CD1c-positive myeloid dendritic cell (primary cell): Measurements from ENCODE around the gene CENPC.
"Not testable (repeated sequence)": the region's sequence is repeated elsewhere in the genome, so short reads cannot be mapped to it uniquely, and the experiment has no call there.

Source experiments
- DNase-seq: peaks from one replicate; pipeline ENCODE4 v3.0.0-alpha.2; 2016; ENCODE audit errors: extremely low spot score

CENPC gene

DNA sequence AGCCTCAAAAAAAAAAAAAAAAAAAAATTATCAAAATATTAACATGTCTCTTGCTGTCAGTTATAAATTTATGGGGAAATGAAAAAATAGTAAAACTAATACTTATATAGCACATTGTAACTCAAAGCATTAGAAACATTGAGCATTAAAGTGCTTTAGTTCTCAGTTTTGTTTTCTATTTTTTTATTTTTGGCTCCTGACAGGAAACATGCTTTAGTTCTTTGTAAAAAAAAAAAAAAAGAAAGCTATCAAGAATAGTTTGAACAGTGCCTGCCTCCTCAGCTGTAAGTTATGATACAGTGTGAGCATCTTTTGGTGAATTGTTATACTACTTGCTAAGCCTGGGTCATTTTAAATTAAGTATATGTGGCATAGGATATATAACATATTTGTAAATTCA lies 5.1 kb upstream of the CENPC start:
- DNase-seq = no peak

DNA sequence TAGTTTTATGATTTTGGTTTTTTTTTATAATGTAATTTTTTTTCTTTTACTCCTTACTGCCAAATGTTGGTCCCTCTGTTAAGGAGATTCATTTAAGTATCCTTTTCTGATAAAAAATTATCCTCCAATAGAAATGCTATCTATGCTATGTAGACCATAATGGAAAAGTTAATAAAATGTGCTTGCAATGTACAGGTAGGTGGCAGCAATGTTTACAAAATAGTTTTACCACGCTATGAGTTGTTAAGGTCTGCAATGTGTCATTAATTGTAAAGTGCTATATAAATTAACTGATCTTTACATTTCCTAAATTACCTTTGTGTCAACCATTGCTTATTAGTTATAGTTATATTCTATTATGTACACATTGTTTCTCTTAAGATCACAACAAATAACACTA lies 3.8 kb upstream of the CENPC start:
- DNase-seq = peak; percentile 44

DNA sequence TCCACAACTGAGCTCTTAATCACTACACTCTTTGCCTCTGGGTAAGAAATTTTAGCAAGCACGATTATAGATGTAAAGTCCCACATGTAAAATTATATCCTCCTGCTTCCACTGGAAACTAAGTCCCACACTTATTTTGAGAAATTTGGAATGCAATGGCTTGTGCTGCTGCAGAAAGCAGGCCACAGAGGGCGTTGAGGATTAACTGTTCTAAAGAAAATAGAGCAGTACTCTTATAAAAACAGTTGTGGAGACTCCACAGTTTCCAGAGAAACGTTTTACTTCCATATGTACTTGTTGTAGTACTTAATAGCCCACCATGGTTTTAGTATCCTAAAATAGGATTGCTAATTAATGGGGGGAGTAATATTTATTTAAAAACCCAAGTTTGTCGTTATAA lies 1.7 kb upstream of the CENPC start:
- DNase-seq = no peak

DNA sequence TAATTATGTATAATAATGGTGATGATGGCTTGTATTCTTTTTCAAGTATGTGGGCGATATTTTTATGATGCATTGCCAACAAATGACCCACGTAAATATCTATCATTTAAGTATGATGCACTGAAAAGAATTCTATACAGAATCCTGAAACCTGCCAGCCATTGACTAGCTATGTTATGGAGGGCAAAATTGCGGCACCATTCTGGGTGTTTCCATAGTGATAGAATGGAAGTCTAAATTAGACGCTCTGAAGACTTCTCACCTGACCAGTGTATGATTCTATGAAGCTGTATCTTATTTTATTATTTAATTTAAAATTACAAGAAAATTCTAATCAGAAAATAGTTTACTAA lies 677 bp upstream of the CENPC start:
- DNase-seq = no peak

DNA sequence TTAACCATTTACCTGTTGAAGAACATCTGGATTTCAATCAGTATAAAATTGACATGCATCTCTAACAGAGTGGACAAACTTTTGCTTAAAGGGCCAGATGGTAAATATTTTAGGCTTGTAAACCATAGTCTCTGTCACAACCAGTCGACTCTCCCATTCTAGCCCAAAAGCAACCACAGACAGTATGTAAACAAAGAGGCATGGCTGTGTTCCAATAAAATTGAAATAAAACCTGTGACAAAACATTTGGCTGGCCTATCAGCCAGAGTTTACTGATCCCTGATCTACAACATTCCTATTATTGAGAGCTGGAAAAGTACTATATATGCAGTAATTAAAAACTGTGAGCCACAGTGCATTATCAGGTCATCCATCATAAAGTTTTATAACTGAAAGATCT lies 3.2 kb downstream of the CENPC start:
- DNase-seq = no peak

DNA sequence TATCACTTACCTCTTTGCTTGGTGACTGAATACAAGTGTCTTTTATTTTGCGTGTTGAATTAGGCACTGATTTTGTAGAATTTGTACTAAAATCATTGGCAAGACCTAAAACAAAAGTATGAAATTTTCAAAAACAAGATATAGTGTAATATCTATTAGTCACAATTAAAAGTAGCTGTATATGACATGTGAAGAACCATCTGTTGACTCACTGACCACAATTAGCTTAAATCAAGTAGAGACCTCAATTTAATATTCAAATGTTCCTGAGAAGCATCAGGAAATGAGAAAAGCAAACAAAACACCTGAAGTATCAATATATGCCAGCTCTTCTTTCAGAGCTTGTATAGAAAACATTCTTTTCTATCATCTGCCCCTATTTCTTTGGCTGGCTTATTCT lies 5.5 kb downstream of the CENPC start:
- no peak for DNase-seq

DNA sequence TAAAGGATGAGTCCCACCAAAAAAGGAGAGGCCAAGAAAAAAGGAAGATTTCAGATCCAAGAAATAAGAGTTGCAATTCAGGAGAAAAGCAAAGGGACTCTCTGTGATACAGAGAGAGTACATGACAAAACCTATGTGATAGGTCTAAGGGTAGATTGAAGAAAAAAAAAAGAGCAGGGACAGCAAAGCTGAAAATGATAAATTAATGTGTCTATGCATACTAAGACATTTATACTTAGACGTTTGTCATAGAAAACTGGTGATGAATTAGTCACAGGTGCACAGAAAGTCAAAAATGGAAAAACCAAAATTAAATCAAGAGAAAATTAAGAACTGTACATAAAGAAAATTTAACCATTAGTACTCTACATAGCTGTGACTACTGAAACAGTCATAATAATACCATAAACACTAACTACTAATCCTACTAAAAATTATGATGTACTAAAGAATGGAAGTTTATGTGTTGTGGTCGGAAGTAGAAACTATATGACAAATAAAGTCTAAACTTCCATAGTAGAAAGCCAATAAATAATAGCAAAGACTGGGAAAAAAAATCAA lies 9.9 kb downstream of the CENPC start:
- no peak for DNase-seq

DNA sequence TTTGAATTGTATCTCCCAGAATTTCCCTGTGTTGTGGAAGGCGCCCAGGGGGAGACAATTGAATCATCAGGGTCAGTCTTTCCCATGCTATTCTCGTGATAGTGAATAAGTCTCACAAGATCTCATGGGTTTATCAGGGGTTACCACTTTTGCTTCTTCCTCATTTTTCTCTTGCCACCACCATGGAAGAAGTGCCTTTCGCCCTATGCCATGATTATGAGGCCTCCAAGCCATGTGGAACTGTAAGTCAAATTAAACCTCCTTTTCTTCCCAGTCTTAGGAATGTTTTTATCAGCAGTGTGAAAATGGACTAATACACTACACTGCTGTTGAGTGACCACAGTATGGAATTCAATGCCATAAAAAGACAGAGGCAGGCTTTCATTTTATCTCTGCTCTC lies 12.2 kb downstream of the CENPC start:
- DNase-seq = no peak

DNA sequence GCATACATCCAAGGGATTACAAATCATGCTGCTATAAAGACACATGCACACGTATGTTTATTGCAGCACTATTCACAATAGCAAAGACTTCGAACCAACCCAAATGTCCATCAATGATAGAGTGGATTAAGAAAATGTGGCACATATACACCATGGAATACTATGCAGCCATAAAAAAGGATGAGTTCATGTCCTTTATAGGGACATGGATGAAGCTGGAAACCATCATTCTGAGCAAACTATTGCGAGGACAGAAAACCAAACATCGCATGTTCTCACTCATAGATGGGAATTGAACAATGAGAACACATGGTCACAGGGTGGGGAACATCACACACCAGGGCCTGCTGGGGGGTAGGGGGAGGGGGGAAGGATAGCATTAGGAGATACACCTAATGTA lies 12.9 kb downstream of the CENPC start:
- not testable (repeated sequence) for DNase-seq

DNA sequence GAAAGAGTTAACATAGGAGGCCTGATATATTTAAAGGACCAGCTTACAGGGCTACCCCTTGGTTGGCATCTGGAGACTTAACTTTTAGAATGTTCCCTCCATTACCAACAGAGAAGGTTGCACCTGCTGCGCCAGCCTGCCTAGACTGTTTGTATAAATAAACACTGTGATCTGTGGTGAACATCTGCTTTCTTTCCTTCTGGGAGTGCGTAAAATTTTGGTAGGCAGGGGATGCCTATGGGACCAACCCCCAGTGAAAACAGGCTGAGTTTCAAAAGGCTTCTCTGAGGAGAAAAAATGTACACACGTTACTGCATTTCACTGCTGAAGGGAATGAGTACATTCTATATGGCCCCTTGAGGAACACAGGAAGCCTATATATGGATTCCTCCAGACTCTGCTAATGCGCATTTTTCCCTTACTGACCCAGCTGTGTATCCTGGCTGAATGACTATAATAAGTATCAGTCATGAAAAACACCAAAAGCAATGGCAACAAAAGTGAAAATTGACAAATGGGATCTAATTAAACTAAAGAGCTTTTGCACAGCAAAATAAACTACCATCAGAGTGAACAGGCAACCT lies 13.8 kb downstream of the CENPC start:
- no peak for DNase-seq

DNA sequence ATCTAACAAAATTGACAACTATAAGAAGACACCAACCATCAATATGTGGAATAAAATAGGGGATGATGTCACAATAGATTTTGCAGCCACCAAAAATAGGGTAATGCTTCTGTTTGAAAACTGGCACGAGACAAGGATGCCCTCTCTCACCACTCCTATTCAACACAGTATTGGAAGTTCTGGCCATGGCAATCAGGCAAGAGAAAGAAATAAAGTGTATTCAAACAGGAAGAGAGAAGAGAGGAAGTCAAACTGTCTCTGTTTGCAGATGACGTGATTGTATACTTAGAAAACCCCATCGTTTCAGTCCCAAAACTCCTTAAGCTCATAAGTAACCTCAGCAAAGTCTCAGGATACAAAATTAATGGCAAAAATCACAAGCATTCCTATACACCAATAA lies 21.2 kb downstream of the CENPC start:
- not testable (repeated sequence) for DNase-seq

DNA sequence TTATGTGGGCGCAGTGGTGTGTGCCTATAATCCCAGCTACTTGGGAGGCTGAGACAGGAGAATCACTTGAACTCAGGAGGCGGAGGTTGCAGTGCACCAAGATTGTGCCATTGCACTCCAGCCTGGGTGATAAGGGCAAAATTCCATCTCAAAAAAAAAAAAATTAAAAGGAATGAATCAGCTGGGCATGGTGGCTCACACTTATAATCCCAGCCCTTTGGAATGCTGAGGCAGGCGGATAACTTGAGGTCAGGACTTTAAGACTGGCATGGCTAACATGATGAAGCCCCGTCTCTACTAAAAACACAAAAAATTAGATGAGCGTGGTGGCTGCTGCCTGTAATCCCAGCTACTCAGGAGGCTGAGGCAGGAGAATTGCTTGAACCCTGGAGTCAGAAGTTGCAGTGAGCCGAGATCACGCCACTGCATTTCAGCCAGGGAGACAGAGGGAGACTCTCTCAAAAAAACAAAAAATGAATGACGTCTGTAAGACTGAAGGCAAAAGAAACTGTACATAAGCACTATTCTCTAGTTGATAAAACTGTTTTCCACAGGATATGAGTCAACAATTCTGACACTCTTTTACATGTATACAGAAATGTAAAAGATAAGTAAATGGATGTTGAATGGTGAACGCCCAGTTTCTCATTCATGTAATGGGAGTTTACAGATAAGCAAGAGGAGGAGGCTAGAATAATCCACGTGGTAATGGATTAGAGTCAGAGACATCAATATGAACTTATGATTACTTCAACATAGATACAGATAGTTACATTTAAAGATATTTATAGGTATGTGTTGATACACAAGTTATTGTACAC lies 22.2 kb downstream of the CENPC start:
- DNase-seq = no peak

DNA sequence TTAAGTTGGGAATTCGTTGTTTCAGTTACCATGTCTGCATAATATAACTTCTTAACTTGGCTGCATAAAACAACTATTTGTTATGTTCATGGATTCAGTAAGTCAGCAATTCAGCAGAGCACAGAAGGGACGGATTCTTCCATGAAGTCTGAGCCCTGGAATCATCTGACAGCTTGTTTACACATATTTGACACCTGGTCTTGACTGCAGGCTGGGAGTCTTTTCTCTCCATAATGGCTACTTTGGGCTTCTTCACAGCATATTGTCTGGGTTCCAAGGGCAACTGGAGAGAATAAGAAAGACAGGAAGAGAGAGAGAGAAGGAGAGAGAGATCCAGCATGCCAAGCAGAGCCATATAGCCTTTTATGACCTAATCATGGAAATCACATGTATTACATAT lies 23.1 kb downstream of the CENPC start:
- no peak for DNase-seq

DNA sequence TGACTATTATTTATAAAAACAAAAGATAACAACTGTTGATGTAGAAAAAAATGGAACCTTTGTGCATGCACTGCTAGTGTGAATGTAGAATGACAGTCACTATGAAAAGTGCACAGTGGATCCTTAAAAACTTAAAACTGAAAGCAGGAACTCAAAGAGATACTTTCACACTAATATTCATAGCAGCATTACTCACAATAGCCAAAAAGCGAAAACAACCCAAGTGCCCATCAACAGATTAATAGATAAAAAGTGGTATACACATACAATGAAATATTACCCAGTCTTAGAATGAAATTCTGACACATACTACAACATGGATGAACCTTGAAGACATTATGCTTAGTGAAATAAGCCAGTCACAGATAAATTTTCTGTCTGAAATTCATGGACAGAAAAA lies 23.8 kb downstream of the CENPC start:
- no peak for DNase-seq

DNA sequence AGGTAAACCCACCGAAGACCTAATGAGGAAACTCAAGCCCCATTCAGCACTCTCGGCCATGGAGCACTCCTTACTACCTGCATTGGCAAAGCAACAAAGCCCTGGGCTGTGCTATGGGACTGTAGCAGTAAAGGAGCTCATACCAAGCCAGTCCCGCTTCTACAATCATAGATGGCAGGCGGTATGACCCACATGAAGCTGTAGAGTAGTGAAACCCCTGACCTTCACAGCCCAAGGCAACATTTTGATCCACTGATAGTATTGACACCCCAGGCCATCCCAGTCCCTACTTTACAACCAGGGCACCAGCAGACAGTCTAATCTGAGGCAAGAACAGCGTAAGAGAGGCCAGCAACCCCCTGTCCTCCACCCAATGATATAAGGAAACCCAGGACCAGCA lies 25.2 kb downstream of the CENPC start:
- DNase-seq = no peak

DNA sequence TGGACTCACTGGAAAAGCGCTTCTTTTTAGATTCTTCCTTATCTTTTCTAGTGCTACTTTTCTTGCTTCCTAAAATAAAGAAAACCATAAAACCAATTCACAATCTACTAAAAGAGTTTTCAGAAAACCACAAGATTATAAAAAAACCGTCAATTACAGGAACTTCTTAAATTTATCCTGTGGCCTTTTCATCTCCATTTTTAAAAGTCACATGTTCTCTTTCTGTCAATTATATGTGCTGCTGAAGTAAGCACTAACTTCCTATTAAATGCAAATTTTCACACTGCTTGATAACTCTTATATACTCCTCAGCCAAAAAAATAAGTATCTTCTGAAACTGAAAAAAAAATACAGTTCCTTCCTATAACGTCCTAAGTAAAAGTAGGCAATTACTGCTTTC lies 32.8 kb downstream of the CENPC start:
- no peak for DNase-seq

DNA sequence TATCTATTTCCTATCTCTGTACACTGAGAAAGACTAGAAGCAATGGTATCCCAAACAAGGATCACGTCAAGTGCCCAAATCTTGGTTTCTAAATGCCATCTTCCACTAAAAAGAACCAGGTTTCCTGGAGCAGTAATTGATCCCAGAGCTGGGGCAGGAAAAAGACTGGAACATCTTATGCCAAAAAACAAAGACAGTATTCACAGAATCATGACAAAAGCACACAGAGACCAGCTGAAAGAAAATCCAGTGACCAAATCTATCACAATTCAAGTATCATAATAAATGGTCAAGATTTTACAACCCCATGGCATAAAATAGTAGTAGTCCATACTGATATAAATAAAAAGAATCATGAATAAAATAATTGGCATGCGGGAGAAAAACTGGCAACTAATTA lies 44.9 kb downstream of the CENPC start:
- DNase-seq = no peak

DNA sequence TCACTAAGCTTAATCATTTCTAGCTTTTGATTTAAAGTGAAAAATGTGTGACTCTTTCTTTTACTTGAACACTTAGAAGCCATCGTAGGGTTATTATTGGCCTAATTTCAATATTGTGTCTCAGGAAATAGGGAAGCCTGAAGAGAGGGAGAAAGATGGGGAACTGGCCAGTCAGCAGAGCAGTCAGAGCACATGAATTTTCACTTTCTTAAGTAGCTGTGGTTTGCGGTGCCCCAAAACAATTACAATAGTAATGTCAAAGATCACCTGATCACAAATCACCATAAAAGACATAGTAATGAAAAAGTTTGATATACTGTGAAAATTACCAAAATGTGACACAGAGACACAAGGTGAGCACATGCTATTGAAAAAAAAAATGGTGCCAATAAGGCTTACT lies 45.5 kb downstream of the CENPC start:
- DNase-seq = no peak

DNA sequence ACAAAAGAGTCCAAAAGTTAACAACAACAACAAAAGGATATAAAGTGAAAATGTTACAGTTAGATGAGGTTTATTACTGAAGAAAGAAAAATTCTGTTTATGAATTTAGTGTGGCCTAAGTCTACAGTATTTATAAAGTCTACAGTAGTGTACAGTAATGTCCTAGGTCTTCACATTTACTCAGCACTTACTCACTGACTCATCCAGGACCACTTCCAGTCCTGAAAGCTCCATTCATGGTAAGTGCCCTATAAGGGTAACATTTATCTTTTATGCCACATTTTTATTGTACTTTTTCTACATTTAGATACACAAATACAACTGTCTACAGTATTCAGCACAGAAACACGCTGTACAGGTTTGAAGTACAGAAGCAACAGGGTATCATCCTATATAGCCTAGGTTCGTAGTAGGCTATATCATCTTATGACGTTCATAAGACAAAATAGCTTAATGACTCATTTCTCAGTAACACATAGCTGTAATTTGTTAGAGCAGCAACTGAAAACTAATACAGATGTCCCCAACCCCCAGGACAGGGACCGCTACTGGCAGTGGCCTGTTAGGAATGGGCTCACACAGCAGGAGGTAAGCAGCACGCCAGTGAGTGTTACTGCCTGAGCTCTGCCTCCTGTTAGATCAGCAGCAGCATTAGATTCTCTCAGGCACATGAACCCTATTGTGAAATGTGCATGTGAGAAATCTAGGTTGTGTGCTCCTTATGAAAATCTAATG lies 61.3 kb downstream of the CENPC start:
- DNase-seq = no peak

DNA sequence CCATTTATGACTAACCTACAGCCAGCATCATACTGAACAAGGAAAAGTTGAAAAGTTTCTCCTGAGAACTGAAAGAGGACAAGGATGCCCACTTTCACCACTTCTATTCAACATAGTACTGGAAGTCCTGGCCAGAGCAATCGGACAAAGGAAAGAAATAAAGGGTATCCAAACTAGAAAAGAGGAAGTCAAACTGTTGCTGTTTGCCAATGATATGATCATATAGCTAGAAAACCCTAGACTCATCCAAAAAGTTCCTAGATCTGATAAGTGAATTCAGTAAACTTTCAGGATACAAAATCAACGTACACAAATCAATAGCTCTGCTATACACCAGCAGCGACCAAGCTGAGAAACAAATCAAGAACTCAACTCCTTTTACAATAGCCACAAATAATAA lies 64.5 kb downstream of the CENPC start:
- no peak for DNase-seq

DNA sequence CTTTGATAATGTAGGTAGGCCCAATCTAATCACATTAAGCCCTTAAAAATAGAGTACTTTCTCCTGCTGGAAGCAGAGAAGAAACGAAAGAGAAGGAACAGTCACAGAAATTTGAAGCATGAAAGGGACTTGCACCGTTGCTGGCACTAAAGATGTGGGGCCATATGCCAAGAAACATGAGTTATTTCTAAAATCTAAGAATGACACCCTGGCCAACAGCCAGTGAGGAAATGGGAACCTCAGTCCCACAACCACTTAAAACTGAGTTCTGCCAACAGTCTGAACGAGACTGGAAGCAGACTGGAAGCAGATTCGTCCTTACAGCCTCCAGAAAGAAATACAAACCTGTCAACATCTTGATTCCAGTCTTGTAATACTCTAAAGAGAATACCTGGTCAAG lies 70.1 kb downstream of the CENPC start:
- no peak for DNase-seq

DNA sequence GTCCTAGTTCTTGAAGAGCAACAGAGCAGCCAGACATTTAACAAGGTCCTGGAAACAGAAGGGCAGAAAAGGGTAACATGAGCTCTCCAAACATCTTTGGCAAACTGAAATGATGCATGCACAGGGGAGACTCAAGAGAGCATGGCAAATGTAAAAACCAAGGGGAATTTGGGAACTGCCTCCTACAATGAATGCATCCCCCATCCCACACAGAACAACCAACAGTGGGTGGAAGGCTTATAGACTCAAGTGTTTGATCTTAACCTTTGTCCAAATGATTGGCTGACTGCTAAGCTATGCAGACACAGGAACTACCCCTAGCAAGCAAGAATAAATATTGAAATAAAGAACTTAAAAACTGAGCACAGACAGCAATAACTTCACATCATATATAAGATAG lies 74.4 kb downstream of the CENPC start:
- DNase-seq = no peak

DNA sequence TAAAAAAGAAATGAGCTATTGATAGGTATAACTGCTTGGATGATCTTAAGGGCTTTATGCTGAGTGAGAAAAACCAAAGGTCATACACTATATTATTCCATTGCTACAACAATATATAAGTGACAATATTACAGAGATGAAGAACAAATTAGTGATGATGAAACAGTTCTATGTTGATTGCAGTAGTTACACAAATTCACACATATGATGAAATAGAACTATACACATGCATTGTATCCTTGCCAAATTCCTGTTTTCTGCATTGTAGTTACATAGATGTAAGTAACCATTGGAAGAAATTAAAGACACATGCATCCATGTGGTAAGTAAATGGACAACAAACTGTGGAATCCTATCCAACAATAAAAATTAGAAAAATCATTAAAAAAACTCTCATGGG lies 76.5 kb downstream of the CENPC start:
- no peak for DNase-seq
